ENCODE results near the gene CLOCK. TPM values are rescaled to one million over a fixed set of nuclear protein-coding genes. Genes with fewer than 3 reads are reported as not detected.

The CLOCK gene
- total RNA-seq, 4 donors from 2014 or later: 24.5 to 42.6 (median 34.8) TPM

DNA sequence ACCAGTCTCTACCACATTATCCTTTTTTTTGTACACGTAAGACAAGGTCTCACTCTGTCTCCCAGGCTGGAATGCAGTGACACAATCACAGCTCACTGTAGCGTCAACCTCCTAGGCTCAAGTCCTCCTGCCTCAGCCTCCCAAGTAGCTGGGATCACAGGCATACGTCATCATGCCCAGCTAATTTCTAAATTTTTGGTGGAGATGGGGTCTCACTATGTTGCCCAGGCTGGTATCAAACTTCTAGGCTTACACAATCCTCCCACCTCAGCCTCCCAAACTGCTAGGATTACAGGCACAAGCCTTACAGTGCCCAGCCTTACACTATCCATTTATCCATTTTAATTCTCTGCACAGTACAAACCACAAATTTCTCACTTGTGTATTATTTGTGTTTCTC lies 58.0 kb downstream of the CLOCK start:
- TF ChIP-seq EP300 (IDR thresholded peaks at IDR 0.05) (no peak), POLR2AphosphoS5 (IDR thresholded peaks at IDR 0.05) (no peak), POLR2A (IDR thresholded peaks at IDR 0.05; ENCODE audit: low read depth) (no peak)
- TF ChIP-seq, protein P1, sequence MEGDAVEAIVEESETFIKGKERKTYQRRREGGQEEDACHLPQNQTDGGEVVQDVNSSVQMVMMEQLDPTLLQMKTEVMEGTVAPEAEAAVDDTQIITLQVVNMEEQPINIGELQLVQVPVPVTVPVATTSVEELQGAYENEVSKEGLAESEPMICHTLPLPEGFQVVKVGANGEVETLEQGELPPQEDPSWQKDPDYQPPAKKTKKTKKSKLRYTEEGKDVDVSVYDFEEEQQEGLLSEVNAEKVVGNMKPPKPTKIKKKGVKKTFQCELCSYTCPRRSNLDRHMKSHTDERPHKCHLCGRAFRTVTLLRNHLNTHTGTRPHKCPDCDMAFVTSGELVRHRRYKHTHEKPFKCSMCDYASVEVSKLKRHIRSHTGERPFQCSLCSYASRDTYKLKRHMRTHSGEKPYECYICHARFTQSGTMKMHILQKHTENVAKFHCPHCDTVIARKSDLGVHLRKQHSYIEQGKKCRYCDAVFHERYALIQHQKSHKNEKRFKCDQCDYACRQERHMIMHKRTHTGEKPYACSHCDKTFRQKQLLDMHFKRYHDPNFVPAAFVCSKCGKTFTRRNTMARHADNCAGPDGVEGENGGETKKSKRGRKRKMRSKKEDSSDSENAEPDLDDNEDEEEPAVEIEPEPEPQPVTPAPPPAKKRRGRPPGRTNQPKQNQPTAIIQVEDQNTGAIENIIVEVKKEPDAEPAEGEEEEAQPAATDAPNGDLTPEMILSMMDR (IDR thresholded peaks at IDR 0.05): no peak
- Histone ChIP-seq H3K27ac (replicated peaks in 1 of 4) (no peak overlapping the region), H3K9me3 (no peaks in the 10 kb centered on the region), H3K36me3 (peaks cover 0 to 35% (median 24%) of the 10 kb centered on the region in 4 donors), H3K4me3 (no peak overlapping the region), H3K4me1 (no peaks in the 10 kb centered on the region), H3K27me3 (no peaks in the 10 kb centered on the region)
- WGBS: 98% methylated on average over 3 of the region's 3 CpGs
- intact Hi-C loops (cut with DNase I): no loop called here
- DNase-seq (ENCODE audit: extremely low spot score): no peak

- WGBS: 94% methylated on average over 1 of the region's 1 CpG
- H3K27me3 ChIP-seq: no peaks in the 10 kb centered on the region
- no peak overlapping the region for H3K4me3 ChIP-seq
- DNase-seq (ENCODE audit: extremely low spot score): no peak
- peaks cover 0 to 42% (median 29%) of the 10 kb centered on the region in 4 donors for H3K36me3 ChIP-seq
- TF ChIP-seq POLR2A (IDR thresholded peaks at IDR 0.05; ENCODE audit: low read depth) (no peak), EP300 (IDR thresholded peaks at IDR 0.05) (no peak)
- no peaks in the 10 kb centered on the region for H3K4me1 ChIP-seq
- no peak overlapping the region for H3K27ac ChIP-seq (replicated peaks in 1 of 4)
- no peaks in the 10 kb centered on the region for H3K9me3 ChIP-seq
- intact Hi-C loops (cut with DNase I): no loop called here
Observed at GRCh38 chr4:55485821-55486220, 60.9 kb downstream of the CLOCK start.

DNA sequence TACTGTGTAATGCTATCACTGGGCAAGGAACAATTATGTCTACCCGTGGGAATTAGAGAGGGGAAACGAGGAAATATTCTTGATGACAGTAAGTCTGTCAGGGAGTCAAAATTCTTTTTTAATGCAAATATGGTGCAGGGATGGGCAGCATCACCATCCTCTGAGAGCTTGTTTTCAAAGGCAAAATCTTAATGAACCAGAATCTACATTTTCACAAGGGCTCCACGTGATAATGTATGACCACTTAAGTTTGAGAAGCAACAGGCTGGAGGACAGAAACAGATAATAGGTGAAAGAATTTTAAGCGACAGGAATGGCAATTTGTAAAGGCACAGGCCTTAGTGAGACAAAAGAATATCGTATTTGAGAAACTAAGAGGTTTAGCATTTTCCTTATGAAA lies 63.4 kb downstream of the CLOCK start:
- intact Hi-C loops (cut with DNase I): no loop called here
- Histone ChIP-seq H3K9me3 (no peaks in the 10 kb centered on the region), H3K27me3 (no peaks in the 10 kb centered on the region), H3K36me3 (peaks cover 0 to 44% (median 20%) of the 10 kb centered on the region in 4 donors), H3K4me3 (no peak overlapping the region), H3K27ac (replicated peaks in 1 of 4) (no peak overlapping the region), H3K4me1 (no peaks in the 10 kb centered on the region)
- no peak for DNase-seq (ENCODE audit: extremely low spot score)
- TF ChIP-seq POLR2AphosphoS5 (IDR thresholded peaks at IDR 0.05) (no peak), EP300 (IDR thresholded peaks at IDR 0.05) (no peak), POLR2A (IDR thresholded peaks at IDR 0.05; ENCODE audit: low read depth) (no peak)
- TF ChIP-seq, protein P1 (IDR thresholded peaks at IDR 0.05): no peak
- WGBS: 83% methylated on average over 5 of the region's 5 CpGs

GRCh38 chr4:55475394-55476243 lies 71.1 kb downstream of the CLOCK start:
- H3K27me3 ChIP-seq: no peaks in the 10 kb centered on the region
- DNase-seq (ENCODE audit: extremely low spot score): no peak
- 98% methylated on average over 6 of the region's 6 CpGs for WGBS
- no peak overlapping the region for H3K4me3 ChIP-seq
- H3K27ac ChIP-seq (replicated peaks in 1 of 4): no peak overlapping the region
- peaks cover 16 to 55% (median 33%) of the 10 kb centered on the region in 4 donors for H3K36me3 ChIP-seq
- H3K4me1 ChIP-seq: no peaks in the 10 kb centered on the region
- intact Hi-C loops (cut with DNase I): no loop called here
- peaks cover 0 to 4% (median 0%) of the 10 kb centered on the region in 4 donors for H3K9me3 ChIP-seq
- TF ChIP-seq, protein P1 (IDR thresholded peaks at IDR 0.05): no peak
- TF ChIP-seq EP300 (IDR thresholded peaks at IDR 0.05) (no peak), POLR2AphosphoS5 (IDR thresholded peaks at IDR 0.05) (no peak), POLR2A (IDR thresholded peaks at IDR 0.05; ENCODE audit: low read depth) (no peak)

- Histone ChIP-seq H3K27ac (replicated peaks in 1 of 4) (no peak overlapping the region), H3K27me3 (no peaks in the 10 kb centered on the region), H3K9me3 (peaks cover 0 to 4% (median 0%) of the 10 kb centered on the region in 4 donors), H3K4me3 (no peak overlapping the region), H3K36me3 (peaks cover 22 to 72% (median 51%) of the 10 kb centered on the region in 4 donors), H3K4me1 (no peaks in the 10 kb centered on the region)
- intact Hi-C loops (cut with DNase I): no loop called here
- WGBS: 100% methylated on average over 1 of the region's 1 CpG
- no peak for TF ChIP-seq POLR2AphosphoS5 (IDR thresholded peaks at IDR 0.05)
- TF ChIP-seq, protein P1 (IDR thresholded peaks at IDR 0.05): no peak
- TF ChIP-seq EP300 (IDR thresholded peaks at IDR 0.05): no peak
- TF ChIP-seq POLR2A (IDR thresholded peaks at IDR 0.05; ENCODE audit: low read depth): no peak
- no peak for DNase-seq (ENCODE audit: extremely low spot score)
Observed at GRCh38 chr4:55469979-55470378, 76.7 kb downstream of the CLOCK start.

All from esophagus muscularis mucosa (tissue), 4 donors.